Right atrium auricular region (tissue), 2 donors: ENCODE results near the gene NACA2. TPM values are rescaled to one million over a fixed set of nuclear protein-coding genes. Genes with fewer than 3 reads are reported as not detected.
"Not testable (repeated sequence)": the region's sequence is repeated elsewhere in the genome, so short reads cannot be mapped to it uniquely, and the experiment has no call there.

Experiments used
- DNase-seq: peaks from one replicate; pipeline ENCODE4 v3.0.0-alpha.2; 2019; ENCODE audit warnings: low spot score
- H3K27ac ChIP-seq, 2 donors: fragments of 200-600 bp; sonication (generic); 1 replicate in 1 of 2; 2 replicates in 1 of 2; pipeline ENCODE4 v1.5.1; 2016 to 2019
- H3K27me3 ChIP-seq, 2 donors: fragments of 200-600 bp; sonication (generic); one replicate each; pipeline versions ENCODE4 v1.5.1 to v1.6.0; 2017 to 2019
- H3K36me3 ChIP-seq: fragments of 200-600 bp; sonication (generic); one replicate; pipeline ENCODE4 v1.5.1; 2016
- H3K4me1 ChIP-seq, 2 donors: fragments of 200-600 bp; sonication (generic); one replicate each; pipeline versions ENCODE4 v1.5.1 to v1.6.0; 2017 to 2019
- H3K4me3 ChIP-seq, 2 donors: fragments of 200-600 bp; sonication (generic); 1 replicate in 1 of 2; 2 replicates in 1 of 2; pipeline ENCODE4 v1.5.1; 2017 to 2019; ENCODE audit warnings: mild to moderate bottlenecking in 1 of 2, moderate library complexity in 1 of 2
- H3K9me3 ChIP-seq, 2 donors: fragments of 200-600 bp; sonication (generic); one replicate each; pipeline ENCODE4 v1.5.1; 2019
- CTCF ChIP-seq, 2 donors: fragments of 200-600 bp; sonication (generic); IDR thresholded peaks; one replicate each; pipeline ENCODE4 v1.5.1; 2019; ENCODE audit warnings: antibody characterized with exemption in 2 of 2
- total RNA-seq, 2 donors: library from RNA; depleted of rRNA; stranded (reverse); fragments of >200 nt; gene quantifications; one replicate each; pipeline ENCODE4 v1.1.0, GENCODE V29; 2016

The NACA2 gene
- total RNA-seq, 2 donors from 2014 or later = not detected

GRCh38 chr17:61634011-61634539, 43.1 kb upstream of the NACA2 start:
- H3K4me1 ChIP-seq = no peaks in the 10 kb centered on the region
- peaks cover 0 to 12% of the 10 kb centered on the region in 2 donors for H3K9me3 ChIP-seq
- DNase-seq = no peak
- no peak overlapping the region for H3K27ac ChIP-seq
- TF ChIP-seq CTCF (IDR thresholded peaks at IDR 0.05) = no peak
- H3K4me3 ChIP-seq = no peak overlapping the region
- no peaks in the 10 kb centered on the region for H3K36me3 ChIP-seq
- no peaks in the 10 kb centered on the region for H3K27me3 ChIP-seq

GRCh38 chr17:61632826-61633225, 41.8 kb upstream of the NACA2 start:
- H3K36me3 ChIP-seq = no peaks in the 10 kb centered on the region
- TF ChIP-seq CTCF (IDR thresholded peaks at IDR 0.05) = no peak
- no peak overlapping the region for H3K4me3 ChIP-seq
- no peak for DNase-seq
- peaks cover 0 to 12% of the 10 kb centered on the region in 2 donors for H3K9me3 ChIP-seq
- no peaks in the 10 kb centered on the region for H3K4me1 ChIP-seq
- no peak overlapping the region for H3K27ac ChIP-seq
- H3K27me3 ChIP-seq = no peaks in the 10 kb centered on the region

- Histone ChIP-seq H3K27me3 (no peaks in the 10 kb centered on the region), H3K27ac (no peak overlapping the region), H3K36me3 (no peaks in the 10 kb centered on the region), H3K4me1 (no peaks in the 10 kb centered on the region), H3K9me3 (peaks cover 7 to 12% of the 10 kb centered on the region in 2 donors), H3K4me3 (no peak overlapping the region)
- TF ChIP-seq CTCF (IDR thresholded peaks at IDR 0.05) = no peak
- DNase-seq = no peak
Observed at GRCh38 chr17:61631800-61632199, 40.8 kb upstream of the NACA2 start.

GRCh38 chr17:61628158-61628557, 37.1 kb upstream of the NACA2 start:
- H3K9me3 ChIP-seq, H3K36me3 ChIP-seq, H3K4me3 ChIP-seq, DNase-seq, H3K27me3 ChIP-seq, H3K27ac ChIP-seq, H3K4me1 ChIP-seq: not testable (repeated sequence)

- Histone ChIP-seq H3K4me3 (no peak overlapping the region), H3K4me1 (no peaks in the 10 kb centered on the region), H3K27me3 (no peaks in the 10 kb centered on the region), H3K36me3 (no peaks in the 10 kb centered on the region), H3K27ac (no peak overlapping the region), H3K9me3 (peaks cover 0 to 7% of the 10 kb centered on the region in 2 donors)
- no peak for TF ChIP-seq CTCF (IDR thresholded peaks at IDR 0.05)
- no peak for DNase-seq
Observed at GRCh38 chr17:61627658-61628057, 36.6 kb upstream of the NACA2 start.

GRCh38 chr17:61627125-61627524, 36.1 kb upstream of the NACA2 start:
- no peak for DNase-seq
- H3K36me3 ChIP-seq = no peaks in the 10 kb centered on the region
- peaks cover 0 to 7% of the 10 kb centered on the region in 2 donors for H3K9me3 ChIP-seq
- no peaks in the 10 kb centered on the region for H3K4me1 ChIP-seq
- no peak for TF ChIP-seq CTCF (IDR thresholded peaks at IDR 0.05)
- no peaks in the 10 kb centered on the region for H3K27me3 ChIP-seq
- no peak overlapping the region for H3K4me3 ChIP-seq
- no peak overlapping the region for H3K27ac ChIP-seq
